Loucy (cell line): Measurements from ENCODE around the gene ARL6IP4.

Experiments used
- EZH2phosphoT487 ChIP-seq: fragments of 200-600 bp; IDR thresholded peaks from 2 replicates; pipeline ENCODE4 v1.6.1; 2018; ENCODE audit warnings: antibody characterized with exemption, mild to moderate bottlenecking, moderate library complexity, borderline replicate concordance
- TF ChIP-seq, protein P1 (sequence below): fragments of 200-600 bp; sonication (generic); conservative IDR thresholded peaks from 2 replicates; pipeline ENCODE4 v1.5.1; 2014; ENCODE audit warnings: mild to moderate bottlenecking, antibody characterized with exemption, low read length

DNA sequence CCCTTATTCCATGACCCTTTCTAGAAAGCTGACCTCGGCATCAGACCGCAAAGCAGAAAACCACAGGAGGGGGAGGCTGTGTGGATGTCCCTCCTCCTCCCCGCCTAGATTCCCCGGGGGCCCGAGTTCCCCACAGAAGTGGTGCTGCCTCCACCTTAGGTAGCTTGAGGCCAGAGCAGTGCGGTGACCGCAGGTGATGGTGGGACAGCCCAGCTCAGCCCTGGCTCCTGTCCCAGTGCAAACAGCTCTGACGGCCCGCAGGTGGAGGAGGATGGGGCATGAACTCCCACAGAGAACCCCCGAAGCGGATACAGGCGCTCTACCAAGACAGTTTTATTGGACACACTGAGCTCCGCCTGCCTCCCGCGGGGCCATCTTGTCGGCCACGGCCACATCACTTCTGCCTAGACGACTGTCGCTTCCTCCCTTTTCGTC is 19.5 kb downstream of the ARL6IP4 start:
- TF ChIP-seq, protein P1, sequence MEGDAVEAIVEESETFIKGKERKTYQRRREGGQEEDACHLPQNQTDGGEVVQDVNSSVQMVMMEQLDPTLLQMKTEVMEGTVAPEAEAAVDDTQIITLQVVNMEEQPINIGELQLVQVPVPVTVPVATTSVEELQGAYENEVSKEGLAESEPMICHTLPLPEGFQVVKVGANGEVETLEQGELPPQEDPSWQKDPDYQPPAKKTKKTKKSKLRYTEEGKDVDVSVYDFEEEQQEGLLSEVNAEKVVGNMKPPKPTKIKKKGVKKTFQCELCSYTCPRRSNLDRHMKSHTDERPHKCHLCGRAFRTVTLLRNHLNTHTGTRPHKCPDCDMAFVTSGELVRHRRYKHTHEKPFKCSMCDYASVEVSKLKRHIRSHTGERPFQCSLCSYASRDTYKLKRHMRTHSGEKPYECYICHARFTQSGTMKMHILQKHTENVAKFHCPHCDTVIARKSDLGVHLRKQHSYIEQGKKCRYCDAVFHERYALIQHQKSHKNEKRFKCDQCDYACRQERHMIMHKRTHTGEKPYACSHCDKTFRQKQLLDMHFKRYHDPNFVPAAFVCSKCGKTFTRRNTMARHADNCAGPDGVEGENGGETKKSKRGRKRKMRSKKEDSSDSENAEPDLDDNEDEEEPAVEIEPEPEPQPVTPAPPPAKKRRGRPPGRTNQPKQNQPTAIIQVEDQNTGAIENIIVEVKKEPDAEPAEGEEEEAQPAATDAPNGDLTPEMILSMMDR = no peak
- TF ChIP-seq EZH2phosphoT487 = no peak
